Stromal cell of bone marrow (primary cell): ENCODE data around the gene C1QTNF12.

Experiments
- DNase-seq: peaks from one replicate; pipeline ENCODE4 v3.0.0-alpha.2; 2012; ENCODE audit warnings: low read depth

Gene C1QTNF12

GRCh38 chr1:1213345-1214265 is 32.9 kb downstream of the C1QTNF12 start, which contains the start of gene TNFRSF4:
TSS of gene TNFRSF4 (minus strand) at chr1:1214153. CDS start at chr1:1214127, 26 bp downstream.
- DNase-seq, result no peak

GRCh38 chr1:1212780-1213344 is 33.7 kb downstream of the C1QTNF12 start:
- DNase-seq, result no peak

DNA sequence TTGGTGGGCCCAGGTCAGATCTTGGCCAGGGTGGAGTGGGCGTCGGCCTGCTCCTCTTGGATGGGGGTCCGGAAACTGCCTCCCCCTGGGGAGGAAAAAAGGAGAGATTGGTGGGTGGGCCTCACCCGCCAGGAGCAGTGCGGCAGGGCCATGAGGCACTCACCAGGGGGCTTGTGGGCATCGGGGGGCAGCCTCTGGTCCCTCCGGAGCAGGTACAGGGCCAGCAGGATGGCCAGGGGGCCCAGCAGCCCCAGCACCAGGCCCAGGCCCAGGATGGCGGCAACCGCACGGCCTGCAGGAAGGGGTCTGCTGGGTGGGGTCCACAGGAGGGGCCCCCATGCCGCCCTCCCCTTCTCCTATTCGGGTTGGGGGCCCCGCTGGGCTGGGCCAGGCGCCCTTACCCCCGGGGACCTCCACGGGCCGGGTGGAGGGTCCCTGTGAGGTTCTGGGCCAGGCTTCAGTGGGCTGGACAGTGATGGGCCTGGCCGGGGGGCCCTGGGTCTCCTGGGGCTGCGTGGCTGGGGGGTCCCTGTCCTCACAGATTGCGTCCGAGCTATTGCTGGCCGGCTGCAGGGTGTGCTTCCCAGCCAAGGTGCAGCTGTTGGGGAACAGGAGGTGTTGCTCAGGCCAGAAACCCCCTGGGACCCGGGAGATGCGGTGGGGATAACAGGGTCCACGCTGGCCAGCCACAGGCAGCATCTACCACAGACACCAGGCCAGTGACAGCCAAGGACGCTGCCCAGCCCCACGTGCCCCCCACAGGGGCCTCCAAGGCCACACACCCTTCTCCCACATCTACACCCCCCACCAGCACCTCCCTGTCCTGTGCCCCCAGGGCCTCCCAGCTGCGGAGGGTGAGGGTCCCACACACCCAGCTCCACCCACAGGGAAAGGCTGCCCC is 34.7 kb downstream of the C1QTNF12 start:
- no peak for DNase-seq

- no peak for DNase-seq
Measured at GRCh38 chr1:1210726-1211540, 35.6 kb downstream of the C1QTNF12 start.

DNA sequence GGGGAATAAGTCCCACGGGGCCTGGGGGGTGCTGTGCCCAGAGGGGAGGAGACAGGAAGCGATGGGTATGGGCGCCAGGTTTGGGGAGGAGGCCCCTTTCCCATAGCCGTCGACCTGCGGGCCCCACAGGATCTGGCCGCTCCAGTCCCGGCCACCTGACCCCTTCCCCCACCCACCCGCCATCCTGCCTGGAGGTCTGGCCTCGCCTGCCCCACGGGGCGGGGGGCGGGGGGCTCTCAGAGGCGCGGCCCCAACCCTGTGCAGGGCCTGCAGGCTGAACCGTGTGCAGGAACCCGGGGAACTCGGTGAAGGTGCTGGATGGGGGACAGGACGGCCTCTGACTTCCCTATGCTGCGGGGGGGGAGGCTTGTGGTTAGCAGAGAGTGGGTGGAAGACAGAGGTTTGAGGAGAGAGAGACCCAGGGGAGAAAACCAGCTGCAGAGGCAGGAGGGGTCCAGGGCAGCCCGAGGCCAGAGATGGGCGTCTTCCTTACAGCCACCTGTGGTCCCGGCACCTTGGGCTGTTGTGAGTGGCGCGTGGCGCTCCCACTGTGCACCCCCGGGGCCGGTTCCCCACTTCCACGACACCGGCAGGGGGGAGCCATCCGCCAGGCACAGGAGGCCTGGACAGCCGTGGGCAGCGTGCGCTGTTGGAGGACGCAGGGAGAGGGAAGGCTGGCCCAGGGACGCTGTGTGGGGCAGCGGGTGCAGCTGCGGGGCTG is 37.6 kb downstream of the C1QTNF12 start:
- DNase-seq, result no peak

GRCh38 chr1:1207571-1207892 is 39.0 kb downstream of the C1QTNF12 start:
- DNase-seq, result no peak

DNA sequence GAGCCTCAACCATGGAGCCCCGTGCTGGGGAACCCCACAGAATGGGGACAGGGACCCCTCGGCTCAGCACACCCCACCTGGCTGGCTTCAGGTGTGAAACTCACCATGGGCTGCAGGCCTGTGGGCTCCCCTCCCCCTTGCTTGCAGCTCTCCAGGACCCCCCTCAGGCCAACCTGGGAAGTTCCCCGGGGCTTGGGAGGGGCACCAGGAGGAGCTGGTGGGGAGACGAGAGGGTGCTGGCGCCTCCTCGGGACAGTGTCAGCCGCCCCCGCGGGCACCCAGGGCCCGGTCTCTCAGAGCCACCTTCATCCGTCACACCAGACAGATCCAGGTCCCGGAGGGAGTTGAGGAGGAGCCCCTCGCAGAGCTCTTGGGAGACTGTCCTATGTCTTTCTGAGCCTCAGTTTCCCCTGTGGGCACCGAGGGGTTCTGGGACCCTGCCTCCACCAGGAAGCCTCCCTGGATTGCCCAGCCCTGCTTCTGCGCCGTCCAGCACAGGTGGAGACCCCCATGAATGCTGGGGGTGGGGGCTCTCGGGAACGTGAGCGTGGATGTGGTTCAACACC is 39.5 kb downstream of the C1QTNF12 start:
- DNase-seq, result no peak

GRCh38 chr1:1206376-1206965 is 40.1 kb downstream of the C1QTNF12 start, which contains the start of gene TNFRSF18:
TSS of gene TNFRSF18 (minus strand) at chr1:1206592. CDS start at chr1:1206571, 21 bp downstream.
- DNase-seq, result no peak

- DNase-seq, result no peak
Measured at GRCh38 chr1:1205769-1206375, 40.6 kb downstream of the C1QTNF12 start.

DNA sequence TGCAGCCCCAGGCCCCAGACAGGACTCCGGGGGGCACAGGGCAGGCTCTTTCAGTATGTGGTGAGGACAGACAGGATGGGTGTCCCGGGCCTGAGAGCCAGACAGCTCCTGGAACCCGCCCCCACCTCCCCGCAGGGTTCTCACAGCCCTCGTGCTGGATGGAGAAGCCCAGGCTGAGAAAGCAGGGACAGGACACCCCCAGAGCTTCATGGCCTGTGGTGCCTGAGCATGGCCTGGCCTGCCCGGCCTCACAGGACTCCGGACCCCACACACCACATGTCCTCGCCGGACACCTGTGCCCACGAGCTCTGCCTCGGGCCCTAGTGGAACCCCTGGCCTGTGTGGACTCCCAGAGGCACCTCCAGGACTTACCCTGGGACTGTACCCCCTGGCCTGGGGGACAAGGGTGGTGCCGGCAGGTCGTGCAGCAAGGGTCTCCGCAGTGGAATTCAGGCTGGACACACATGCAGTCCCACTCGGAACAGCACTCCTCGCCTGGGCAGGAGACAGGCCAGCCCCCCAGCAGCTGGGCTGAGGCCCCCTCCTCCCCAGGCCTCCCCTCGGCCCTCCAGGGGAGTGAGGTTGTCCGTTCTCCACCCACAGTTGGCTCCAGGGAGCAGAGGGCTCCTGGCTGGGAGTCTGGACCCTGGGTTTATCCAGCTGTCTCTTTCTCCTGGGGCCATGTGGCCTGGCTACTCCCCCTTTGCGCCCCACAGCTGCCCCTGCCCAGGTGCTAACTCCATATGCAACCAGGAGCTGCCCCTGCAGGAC is 41.3 kb downstream of the C1QTNF12 start:
- no peak for DNase-seq

DNA sequence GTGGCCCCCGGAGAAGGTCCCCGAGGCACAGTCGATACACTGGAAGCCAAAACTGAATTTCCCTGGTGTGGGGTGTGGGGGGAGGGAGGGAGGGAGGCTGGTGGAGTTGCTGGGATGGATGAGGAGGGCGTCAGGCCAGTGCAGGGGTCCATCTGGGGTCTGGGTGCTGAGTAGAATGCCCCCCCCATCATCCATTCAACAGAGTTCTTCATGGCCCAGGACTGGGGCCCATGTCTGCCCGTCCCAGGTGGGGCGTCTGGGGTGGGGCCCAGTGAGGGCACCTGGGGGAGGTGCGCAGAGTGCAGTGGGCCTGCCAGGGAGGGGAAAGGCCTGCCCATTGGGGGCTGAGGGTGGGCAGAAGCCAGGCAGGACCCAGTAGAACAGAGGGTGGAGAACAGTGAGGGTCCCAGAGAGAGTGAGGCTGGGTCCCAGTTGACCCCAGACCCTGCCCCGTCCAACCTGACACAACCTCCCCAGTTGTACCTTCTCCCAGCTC is 42.0 kb downstream of the C1QTNF12 start:
- DNase-seq, result no peak

DNA sequence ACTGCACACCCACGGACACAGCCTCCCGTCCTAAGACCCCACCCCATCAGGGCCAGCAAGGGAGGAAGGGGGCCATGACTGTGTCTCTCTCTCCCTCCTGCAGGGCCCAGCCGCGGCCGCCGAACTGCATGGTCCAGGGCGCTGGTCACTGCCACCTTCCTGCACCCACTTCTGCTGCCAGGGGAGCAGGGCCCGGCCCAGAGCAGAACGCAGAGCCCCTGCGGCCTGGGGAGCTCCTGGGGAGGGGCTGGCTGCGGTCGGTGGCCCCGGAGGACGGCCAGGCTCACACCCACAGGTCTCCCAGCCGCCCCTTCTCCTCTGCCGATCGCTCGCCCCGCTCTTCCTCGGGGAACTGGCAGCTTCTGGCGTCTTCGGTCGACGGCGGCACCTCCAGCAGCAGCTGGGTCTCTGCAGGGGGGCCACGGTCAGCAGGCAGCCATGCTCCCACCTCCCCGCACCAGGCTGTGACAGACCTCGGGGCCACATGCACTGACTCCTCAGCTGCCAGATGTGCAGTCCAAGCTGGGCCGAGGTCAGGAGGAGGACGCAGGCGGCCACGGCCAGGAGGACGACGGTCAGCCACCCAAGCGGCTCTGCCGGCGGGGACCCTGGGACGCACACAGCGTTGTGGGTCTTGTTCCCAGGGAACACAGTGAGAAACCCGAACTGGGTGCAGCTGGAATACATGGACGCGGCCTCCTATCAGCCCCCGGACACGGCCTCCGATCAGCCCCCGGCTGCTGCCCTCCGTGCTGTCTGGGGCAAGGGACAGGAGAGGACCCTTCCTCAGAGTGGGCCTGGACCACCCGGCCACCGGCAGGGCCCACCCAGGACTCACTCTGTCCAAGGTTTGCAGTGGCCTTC is 42.7 kb downstream of the C1QTNF12 start:
- no peak for DNase-seq

- no peak for DNase-seq
Measured at GRCh38 chr1:1202831-1203560, 43.5 kb downstream of the C1QTNF12 start.

GRCh38 chr1:1200876-1201810 is 45.4 kb downstream of the C1QTNF12 start:
- peak; percentile 28 for DNase-seq

- no peak for DNase-seq
Measured at GRCh38 chr1:1199961-1200875, 46.3 kb downstream of the C1QTNF12 start.
